Stimulated activated CD8-positive, alpha-beta memory T cell treated with anti-CD3 and anti-CD28 coated beads, Interleukin-7, amount 100 ng/mL, for 24 hours (primary cell): Measurements from ENCODE around the gene ERG.

Experiments
- DNase-seq: peaks from one replicate; pipeline ENCODE4 v3.0.0-alpha.2; 2020; ENCODE audit warnings: low read depth

The ERG gene

DNA sequence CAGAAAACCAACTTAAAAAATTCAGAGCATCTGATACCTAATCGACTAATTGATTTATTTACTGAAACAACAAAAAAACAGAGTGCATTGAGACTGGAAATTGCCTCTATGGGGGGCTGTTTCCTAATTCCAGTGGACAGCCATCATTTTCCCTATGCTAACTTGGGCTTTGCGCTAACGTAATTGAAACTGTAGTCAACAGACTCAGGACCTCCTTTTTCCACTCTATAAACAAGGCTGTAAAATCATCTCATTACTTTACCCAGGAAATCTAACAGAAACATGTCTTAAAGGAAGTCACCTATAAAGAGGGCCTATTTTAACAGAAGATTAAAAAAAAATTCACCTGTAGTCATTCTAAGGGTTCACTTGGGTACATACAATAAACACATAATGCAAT lies 2.1 kb downstream of the ERG start:
- no peak for DNase-seq

GRCh38 chr21:38495696-38496095 lies 2.6 kb downstream of the ERG start:
- no peak for DNase-seq

- DNase-seq = no peak
Measured at GRCh38 chr21:38495242-38495641, 3.0 kb downstream of the ERG start.

DNA sequence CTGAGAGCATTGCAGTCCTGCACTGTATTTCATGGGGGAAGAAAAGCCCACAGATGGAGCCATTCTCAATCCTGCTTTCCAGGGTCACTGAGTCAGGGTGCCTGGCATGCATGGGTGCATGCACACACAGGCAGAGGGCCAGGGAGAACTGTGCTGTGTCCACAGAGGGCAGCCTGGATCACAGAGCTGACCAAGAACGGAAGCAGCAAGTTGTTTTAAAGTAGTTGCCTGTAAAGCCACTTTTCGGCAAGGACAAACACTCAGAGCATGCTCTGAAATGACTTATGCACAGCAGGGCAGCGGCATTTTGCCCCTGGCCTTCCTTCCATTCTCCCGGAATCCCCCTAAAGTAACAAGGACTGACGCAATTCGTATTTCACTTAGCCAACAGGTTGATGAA lies 3.6 kb downstream of the ERG start:
- DNase-seq = no peak

- no peak for DNase-seq
Measured at GRCh38 chr21:38494251-38494642, 4.0 kb downstream of the ERG start.

DNA sequence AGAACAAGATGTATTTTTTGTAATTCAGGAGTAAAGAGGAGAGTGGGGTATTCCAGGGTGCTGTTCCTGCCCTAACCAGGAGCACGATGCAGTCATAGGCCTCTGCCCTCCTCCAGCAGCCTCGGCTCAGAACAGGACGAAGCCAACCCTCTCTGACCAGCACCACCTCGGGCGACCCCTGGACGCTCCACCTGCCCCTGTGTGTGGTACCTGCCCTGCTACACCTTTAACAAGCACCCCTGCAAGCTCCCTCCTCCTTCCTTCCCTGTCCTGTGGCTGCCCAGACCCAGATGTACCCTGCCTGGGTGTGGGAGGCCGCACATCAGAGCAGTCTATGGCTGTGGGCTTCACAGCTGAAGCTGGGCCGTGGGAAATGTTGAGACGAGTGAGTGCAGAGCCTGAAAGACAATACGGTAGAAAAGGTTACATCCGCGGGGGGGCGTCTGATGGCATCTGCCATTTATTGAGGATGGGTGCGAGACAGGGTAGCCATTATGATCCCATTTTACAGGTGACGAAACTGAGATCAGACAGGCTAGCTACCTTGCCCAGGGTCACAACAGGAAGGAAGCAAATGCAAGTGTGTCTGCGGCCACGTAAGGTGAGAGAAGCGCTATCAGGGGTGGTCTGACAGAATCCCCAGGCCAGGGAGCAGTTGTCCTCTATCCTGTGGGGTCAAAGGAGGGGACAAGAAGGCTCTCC lies 4.6 kb downstream of the ERG start:
- no peak for DNase-seq

DNA sequence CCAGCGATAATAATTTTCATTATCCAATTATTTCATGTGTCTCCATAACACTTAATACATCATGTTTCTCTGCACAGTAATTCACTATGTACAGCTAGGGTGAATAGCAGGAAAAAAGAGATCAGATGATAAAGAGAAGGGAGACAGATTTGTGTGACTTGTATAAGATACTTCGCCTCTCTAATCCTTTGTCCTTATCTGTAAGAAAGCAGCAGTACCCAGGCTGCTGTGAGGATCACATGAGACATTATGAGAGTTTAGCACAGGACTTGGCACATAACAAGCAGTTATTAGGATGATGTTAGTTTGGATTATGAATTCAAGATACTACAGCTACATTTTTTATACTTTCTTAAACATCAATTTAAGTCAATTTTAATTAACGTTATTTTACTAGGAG lies 6.3 kb downstream of the ERG start:
- DNase-seq = no peak

DNA sequence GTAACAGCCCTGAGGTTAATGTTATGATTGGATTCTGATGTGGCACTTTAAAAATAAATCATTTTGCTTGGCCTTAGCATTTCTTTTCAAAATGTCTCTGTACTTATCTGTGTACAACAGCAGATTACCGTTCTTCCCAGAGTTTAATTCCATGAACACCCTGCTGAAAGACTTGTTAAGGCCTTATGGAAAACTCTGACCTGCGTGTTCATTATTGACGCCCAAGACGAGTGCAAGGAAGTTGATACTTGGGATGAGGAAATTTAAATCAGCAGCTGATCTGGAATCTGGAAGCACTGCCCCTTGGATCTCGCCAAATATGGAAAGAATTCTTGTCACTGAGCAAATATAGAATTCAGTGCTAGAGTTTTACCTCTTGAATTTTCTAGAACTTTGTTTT lies 6.7 kb downstream of the ERG start:
- no peak for DNase-seq

DNA sequence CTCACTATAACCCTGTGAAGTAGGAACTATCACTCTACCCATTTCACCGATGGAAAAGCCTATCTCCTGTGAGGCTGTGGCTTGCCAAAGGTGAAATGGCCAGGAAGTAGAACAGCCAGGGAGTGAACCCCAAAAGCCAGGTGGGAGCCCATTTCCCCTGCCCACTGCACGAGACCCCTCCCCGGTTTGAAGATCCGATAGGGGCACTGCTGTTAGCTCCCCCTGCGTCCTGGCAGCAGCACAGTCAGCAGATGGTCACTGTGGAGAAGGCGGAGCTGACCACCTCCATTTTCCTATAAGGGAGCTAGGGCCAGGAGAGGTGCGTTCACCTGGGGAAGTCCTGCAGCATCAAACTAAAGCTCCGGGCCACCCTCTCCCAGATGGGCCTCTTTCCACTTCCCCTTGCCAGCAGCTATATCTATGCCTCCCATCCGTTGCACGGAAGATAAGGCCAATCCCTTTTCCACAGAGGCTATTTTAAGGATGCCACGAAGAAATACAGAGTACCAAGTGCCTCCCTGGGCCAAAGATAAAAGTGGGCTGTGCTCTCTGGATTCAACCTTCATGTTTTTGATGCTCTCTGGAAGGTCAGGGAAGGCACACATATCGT lies 7.8 kb downstream of the ERG start:
- DNase-seq = no peak

GRCh38 chr21:38489729-38490128 lies 8.5 kb downstream of the ERG start:
- no peak for DNase-seq

- DNase-seq = no peak
Measured at GRCh38 chr21:38489271-38489652, 9.0 kb downstream of the ERG start.

- DNase-seq = no peak
Measured at GRCh38 chr21:38488640-38489270, 9.5 kb downstream of the ERG start.

- no peak for DNase-seq
Measured at GRCh38 chr21:38487901-38488639, 10.2 kb downstream of the ERG start.

DNA sequence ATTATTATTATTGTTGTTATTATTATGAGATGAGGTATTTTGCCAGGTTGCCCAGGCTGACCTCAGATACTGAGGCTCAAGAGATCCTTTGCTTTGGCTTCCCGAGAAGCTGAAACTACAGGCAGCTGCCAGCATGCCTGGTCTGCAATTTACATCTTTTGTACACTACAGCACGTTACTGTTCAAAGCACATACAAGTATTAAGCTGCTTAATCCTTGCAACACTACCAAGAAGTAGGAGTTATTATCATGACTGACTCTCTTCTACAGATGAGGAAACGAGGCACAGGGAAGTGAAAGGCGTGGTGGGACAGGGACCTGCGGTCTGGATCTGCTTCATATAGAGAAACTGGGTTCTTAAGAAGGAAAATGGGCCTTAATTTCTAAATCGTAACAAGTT lies 11.6 kb downstream of the ERG start:
- no peak for DNase-seq

GRCh38 chr21:38486221-38486620 lies 12.1 kb downstream of the ERG start:
- DNase-seq = no peak

DNA sequence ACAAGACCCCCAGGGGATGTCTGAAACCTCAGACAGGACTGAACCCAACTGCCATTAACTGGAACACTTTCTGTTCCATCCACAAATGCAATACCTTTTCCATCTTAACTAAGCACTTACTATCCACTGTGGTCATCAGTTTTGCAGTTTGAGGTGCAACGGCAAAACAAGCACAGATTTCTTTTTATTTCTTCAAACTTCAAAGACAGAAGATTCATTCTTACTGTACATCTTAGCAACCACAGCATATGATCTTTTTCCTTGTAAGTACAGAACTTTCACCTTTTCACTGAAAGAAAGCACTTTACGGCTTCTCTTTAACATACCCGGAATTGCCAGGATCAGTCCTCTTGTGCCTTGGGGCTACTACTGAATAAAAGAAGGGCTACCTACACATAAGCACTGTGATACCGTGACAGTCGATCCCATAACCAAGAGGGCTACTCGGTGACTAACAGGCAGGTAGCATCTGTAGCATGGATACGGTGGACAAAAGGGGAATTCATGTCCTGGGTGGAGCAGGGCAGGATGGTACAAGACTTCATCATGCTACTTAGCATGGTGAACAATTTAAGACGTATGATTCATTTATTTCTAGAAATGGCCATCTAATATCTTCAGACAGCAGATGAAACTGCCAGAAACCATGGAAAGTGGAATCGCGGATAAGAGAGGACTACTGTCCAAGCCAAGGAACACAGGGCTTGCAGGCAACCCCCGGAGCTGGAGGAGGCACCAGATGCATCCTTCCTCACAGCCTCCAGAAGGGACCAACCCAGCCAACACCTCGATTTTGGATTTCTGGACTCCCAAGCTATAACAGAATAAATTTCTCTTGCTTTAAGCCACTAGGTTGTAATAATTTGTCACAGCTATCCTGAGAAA lies 18.4 kb downstream of the ERG start:
- DNase-seq = no peak

GRCh38 chr21:38478782-38479181 lies 19.5 kb downstream of the ERG start:
- no peak for DNase-seq

DNA sequence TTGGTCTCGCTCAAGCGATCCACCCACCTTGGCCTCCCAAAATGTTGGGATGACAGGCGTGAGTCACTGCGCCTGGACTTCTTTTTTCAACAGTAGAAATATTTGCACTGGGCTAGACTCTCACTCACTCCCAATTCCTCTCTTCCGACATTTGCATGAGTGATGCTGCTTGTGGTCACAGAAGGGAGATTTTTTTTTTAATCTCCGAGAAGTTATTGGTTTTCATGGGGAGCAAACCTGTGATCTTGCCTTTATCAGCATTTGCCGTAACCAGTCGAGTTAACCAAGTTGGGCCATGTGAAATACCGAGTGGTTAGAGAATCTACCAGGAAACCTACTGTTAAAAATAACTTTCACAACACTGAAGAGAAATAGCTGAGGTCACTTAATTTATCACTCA lies 21.1 kb downstream of the ERG start:
- DNase-seq = no peak

DNA sequence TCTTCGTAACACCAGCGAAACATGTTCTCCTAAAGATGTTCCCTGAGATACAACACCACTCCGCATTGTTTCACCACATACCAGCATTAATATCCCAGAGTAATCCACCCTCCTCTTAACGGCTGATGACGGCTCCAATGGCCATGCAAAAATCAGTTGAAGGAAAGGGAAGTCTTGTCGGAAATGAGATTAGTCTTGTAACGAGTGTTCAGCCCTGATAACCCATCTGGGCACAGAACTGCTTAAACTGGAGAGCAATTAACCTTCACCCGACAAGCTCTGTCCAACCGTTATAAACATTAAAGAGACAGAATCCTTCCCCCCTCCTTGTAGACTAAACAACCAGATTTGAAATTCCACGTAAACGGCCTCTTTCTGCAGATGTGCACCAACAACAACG lies 21.9 kb downstream of the ERG start:
- no peak for DNase-seq

- no peak for DNase-seq
Measured at GRCh38 chr21:38475519-38475918, 22.8 kb downstream of the ERG start.

- DNase-seq = no peak
Measured at GRCh38 chr21:38474796-38475195, 23.5 kb downstream of the ERG start.

- DNase-seq = no peak
Measured at GRCh38 chr21:38474124-38474523, 24.2 kb downstream of the ERG start.
